A549 (cell line): ENCODE results near the gene TMED9.

Experiments used
- CEBPB ChIP-seq, 2 experiments: fragments of >200 bp in 1 of 2; sonication (Bioruptor Twin) in 1 of 2; formaldehyde crosslinking in 1 of 2; IDR thresholded peaks; 2 replicates each; pipeline ENCODE4 v1.6.1; 2012 to 2016
- EP300 ChIP-seq, 2 experiments: fragments of >200 bp; sonication (Bioruptor Twin); formaldehyde crosslinking; IDR thresholded peaks; 2 replicates in 1 of 2; 3 replicates in 1 of 2; pipeline ENCODE4 v1.6.1; 2016 to 2017
- KDM5A ChIP-seq: fragments of 200-600 bp; sonication (generic); IDR thresholded peaks from 2 replicates; pipeline ENCODE4 v1.6.1; 2016; ENCODE audit warnings: antibody characterized with exemption, mild to moderate bottlenecking
- MAZ ChIP-seq: fragments of 150-350 bp; IDR thresholded peaks from 2 replicates; pipeline ENCODE4 v1.6.1; 2014; ENCODE audit warnings: antibody characterized with exemption, low read depth, low read length, borderline replicate concordance
- POLR2A ChIP-seq: IDR thresholded peaks from 2 replicates; pipeline ENCODE4 v1.6.1; 2012; ENCODE audit warnings: mild to moderate bottlenecking, low read length
- ZC3H11A ChIP-seq: fragments of 450-650 bp; IDR thresholded peaks from 2 replicates; pipeline ENCODE4 v1.6.1; 2014; ENCODE audit warnings: antibody characterized with exemption, mild to moderate bottlenecking

DNA sequence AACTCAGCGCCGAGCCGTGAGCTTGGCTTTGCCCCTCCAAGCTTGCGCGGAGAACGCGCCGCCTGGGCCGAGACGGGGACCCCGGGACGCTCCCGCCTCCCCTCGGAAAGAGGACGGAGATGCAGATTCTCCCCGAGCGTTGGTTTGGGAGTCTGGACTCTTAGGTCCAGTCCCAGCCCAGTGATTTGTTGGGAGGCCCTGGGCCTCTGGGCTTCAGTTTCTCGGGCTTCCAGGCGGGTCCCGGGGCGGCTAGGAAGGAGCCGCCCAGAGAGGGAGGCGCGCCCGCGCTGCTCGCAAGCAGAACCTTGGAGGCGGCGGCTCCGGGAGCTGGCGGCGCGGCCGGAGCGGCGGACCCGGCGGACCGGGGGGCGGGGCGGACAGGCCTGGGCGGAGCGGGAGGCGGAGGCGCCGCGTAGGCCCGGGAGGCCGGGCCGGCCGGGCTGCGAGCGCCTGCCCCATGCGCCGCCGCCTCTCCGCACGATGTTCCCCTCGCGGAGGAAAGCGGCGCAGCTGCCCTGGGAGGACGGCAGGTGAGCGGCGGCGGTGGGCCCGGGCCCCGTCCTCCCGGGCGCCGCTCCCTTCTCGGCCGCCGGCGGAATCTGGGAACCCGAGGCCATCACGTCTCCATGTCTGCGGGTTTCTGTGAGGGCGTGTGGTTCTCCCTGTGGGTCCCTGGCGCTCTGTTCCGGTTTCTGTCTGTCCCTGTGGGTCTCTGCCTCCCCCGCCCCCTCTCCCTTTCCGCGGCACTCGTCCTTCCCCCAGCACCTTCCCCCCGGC is 7.9 kb downstream of the TMED9 start, which contains the start of gene B4GALT7:
- TF ChIP-seq CEBPB (IDR thresholded peaks at IDR 0.05) (no peak), ZC3H11A (no peak), MAZ (0 out of 2 replicates have a peak, but pooled peaks have one; percentile 9), POLR2A (peak; percentile 91), KDM5A (peak; percentile 86), EP300 (IDR thresholded peaks at IDR 0.05) (no peak)
